ENCODE data around the gene RNF150. TPM values are rescaled to one million over a fixed set of nuclear protein-coding genes. Genes with fewer than 3 reads are reported as not detected.

The RNF150 gene
- total RNA-seq, 1 experiment from 2014 or later: 0.14 TPM

DNA sequence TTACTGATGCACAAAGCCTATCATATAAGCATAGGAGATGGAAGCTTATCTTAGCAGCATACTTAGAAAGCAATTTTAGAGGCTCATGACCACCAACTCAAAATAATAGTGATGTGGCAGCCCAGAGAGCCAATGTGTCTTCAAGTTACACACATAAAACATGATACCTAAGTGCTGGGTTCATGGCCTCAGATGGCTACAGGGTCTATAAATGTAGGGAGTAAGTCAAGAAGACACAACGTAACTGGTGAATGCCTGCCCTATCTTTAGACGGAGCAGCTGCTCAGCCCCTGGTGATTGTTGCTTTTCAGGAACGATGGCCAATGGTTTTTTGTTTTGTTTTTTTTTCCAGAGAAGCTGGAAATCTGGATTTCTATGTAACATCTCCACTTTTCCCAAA is 42.8 kb downstream of the RNF150 start:
- Histone ChIP-seq H3K27me3 (replicated peaks; ENCODE audit: control insufficient read depth, insufficient read depth, low read length) (no peaks in the 10 kb centered on the region), H3K9me3 (0 out of 2 replicates have a peak, but pooled peaks cover 4% of the 10 kb centered on the region), H3K4me3 (ENCODE audit: low read depth, low read length) (no peak overlapping the region), H3K4me1 (no peaks in the 10 kb centered on the region), H3K36me3 (ENCODE audit: control insufficient read depth, insufficient read depth, low read length) (no peaks in the 10 kb centered on the region)
- BruUV-seq (replicated peaks): no TSS peak
- no peak for DNase-seq
- ChIA-PET CTCF (no interaction called here), POLR2A (no interaction called here)
- Mint-ChIP-seq H3K4me1 (ENCODE audit: low read depth, unreplicated experiment) (no peaks in the 10 kb centered on the region), H3K9me3 (ENCODE audit: unreplicated experiment) (no peaks in the 10 kb centered on the region), H3K27ac (ENCODE audit: unreplicated experiment) (no peak overlapping the region), H3K36me3 (ENCODE audit: insufficient read depth, unreplicated experiment) (no peaks in the 10 kb centered on the region), H3K4me3 (ENCODE audit: unreplicated experiment) (no peak overlapping the region), H3K27me3 (ENCODE audit: insufficient read depth, unreplicated experiment) (peaks cover 10% of the 10 kb centered on the region)
- TF ChIP-seq, protein P1, sequence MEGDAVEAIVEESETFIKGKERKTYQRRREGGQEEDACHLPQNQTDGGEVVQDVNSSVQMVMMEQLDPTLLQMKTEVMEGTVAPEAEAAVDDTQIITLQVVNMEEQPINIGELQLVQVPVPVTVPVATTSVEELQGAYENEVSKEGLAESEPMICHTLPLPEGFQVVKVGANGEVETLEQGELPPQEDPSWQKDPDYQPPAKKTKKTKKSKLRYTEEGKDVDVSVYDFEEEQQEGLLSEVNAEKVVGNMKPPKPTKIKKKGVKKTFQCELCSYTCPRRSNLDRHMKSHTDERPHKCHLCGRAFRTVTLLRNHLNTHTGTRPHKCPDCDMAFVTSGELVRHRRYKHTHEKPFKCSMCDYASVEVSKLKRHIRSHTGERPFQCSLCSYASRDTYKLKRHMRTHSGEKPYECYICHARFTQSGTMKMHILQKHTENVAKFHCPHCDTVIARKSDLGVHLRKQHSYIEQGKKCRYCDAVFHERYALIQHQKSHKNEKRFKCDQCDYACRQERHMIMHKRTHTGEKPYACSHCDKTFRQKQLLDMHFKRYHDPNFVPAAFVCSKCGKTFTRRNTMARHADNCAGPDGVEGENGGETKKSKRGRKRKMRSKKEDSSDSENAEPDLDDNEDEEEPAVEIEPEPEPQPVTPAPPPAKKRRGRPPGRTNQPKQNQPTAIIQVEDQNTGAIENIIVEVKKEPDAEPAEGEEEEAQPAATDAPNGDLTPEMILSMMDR (IDR thresholded peaks at IDR 0.05; ENCODE audit: insufficient read depth in 1 of 2, low read depth in 1 of 2, low read length in 1 of 2, severe bottlenecking in 1 of 2, unreplicated experiment in 1 of 2): no peak
- intact Hi-C loops (cut with micrococcal nuclease; ENCODE audit: unreplicated experiment): loop anchor here (10.0 kb wide), 1 partner anchor 1804 kb away; no protein-coding TSS in a partner anchor

GRCh38 chr4:141081921-141082395 is 51.3 kb downstream of the RNF150 start:
- TF ChIP-seq, protein P1 (IDR thresholded peaks at IDR 0.05; ENCODE audit: insufficient read depth in 1 of 2, low read depth in 1 of 2, low read length in 1 of 2, severe bottlenecking in 1 of 2, unreplicated experiment in 1 of 2): no peak
- H3K27me3 Mint-ChIP-seq (ENCODE audit: insufficient read depth, unreplicated experiment): peaks cover 5% of the 10 kb centered on the region
- no peaks in the 10 kb centered on the region for H3K4me1 Mint-ChIP-seq (ENCODE audit: low read depth, unreplicated experiment)
- H3K36me3 Mint-ChIP-seq (ENCODE audit: insufficient read depth, unreplicated experiment): no peaks in the 10 kb centered on the region
- DNase-seq: no peak
- H3K4me1 ChIP-seq: no peaks in the 10 kb centered on the region
- no peak overlapping the region for H3K27ac Mint-ChIP-seq (ENCODE audit: unreplicated experiment)
- H3K9me3 Mint-ChIP-seq (ENCODE audit: unreplicated experiment): no peaks in the 10 kb centered on the region
- intact Hi-C loops (cut with micrococcal nuclease; ENCODE audit: unreplicated experiment): loop anchor here (1.0 kb wide), 1 partner anchor 22 kb away; no protein-coding TSS in a partner anchor
- POLR2A ChIA-PET: no interaction called here
- no peak overlapping the region for H3K4me3 ChIP-seq (ENCODE audit: low read depth, low read length)
- H3K4me3 Mint-ChIP-seq (ENCODE audit: unreplicated experiment): no peak overlapping the region
- no peaks in the 10 kb centered on the region for H3K9me3 ChIP-seq
- H3K27me3 ChIP-seq (replicated peaks; ENCODE audit: control insufficient read depth, insufficient read depth, low read length): no peaks in the 10 kb centered on the region
- BruUV-seq (replicated peaks): no TSS peak
- CTCF ChIA-PET: no interaction called here
- H3K36me3 ChIP-seq (ENCODE audit: control insufficient read depth, insufficient read depth, low read length): no peaks in the 10 kb centered on the region

DNA sequence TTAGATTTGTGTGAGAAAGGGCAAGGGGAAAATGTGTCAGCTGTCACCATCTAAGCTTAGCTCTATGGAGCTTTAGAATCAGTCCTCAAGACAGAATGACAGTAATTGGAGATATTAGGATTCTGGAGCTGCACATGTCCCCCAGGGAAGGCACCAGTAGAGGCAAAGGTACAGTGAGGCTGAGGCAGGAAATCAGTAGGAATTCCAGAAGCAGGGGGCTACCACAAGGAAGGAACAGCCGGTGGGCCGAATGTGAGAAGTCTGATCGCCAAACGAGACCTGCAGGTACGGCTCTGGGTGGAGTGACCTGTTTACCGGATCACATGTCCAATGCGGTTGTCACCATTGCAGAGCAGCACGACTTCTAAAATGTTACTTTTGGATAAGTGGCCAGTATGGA is 52.6 kb downstream of the RNF150 start:
- no peak overlapping the region for H3K4me3 ChIP-seq (ENCODE audit: low read depth, low read length)
- no peaks in the 10 kb centered on the region for H3K9me3 Mint-ChIP-seq (ENCODE audit: unreplicated experiment)
- ChIA-PET POLR2A (no interaction called here), CTCF (no interaction called here)
- no peaks in the 10 kb centered on the region for H3K36me3 ChIP-seq (ENCODE audit: control insufficient read depth, insufficient read depth, low read length)
- H3K4me1 ChIP-seq: no peaks in the 10 kb centered on the region
- H3K27ac Mint-ChIP-seq (ENCODE audit: unreplicated experiment): no peak overlapping the region
- TF ChIP-seq, protein P1 (IDR thresholded peaks at IDR 0.05; ENCODE audit: insufficient read depth in 1 of 2, low read depth in 1 of 2, low read length in 1 of 2, severe bottlenecking in 1 of 2, unreplicated experiment in 1 of 2): no peak
- no peaks in the 10 kb centered on the region for H3K4me1 Mint-ChIP-seq (ENCODE audit: low read depth, unreplicated experiment)
- no peaks in the 10 kb centered on the region for H3K36me3 Mint-ChIP-seq (ENCODE audit: insufficient read depth, unreplicated experiment)
- H3K9me3 ChIP-seq: no peaks in the 10 kb centered on the region
- H3K4me3 Mint-ChIP-seq (ENCODE audit: unreplicated experiment): no peak overlapping the region
- DNase-seq: no peak
- intact Hi-C loops (cut with micrococcal nuclease; ENCODE audit: unreplicated experiment): loop anchor here (1.0 kb wide), 1 partner anchor 20 kb away; no protein-coding TSS in a partner anchor
- no peaks in the 10 kb centered on the region for H3K27me3 ChIP-seq (replicated peaks; ENCODE audit: control insufficient read depth, insufficient read depth, low read length)
- H3K27me3 Mint-ChIP-seq (ENCODE audit: insufficient read depth, unreplicated experiment): peaks cover 4% of the 10 kb centered on the region
- BruUV-seq (replicated peaks): no TSS peak

All from Caco-2 (cell line).